Activated T-helper 2 cell treated with anti-CD3 and anti-CD28 coated beads, Interferon-gamma antibody, Interleukin-2, Interleukin-4, amounts not matched to agents 10 μg/mL and 5 μg/mL and 100 μg/mL, durations not matched to agents 14 hours and 24 hours and 36 hours (primary cell): ENCODE data around the gene KLF6. TPM values are rescaled to one million over a fixed set of nuclear protein-coding genes. Genes with fewer than 3 reads are reported as not detected.

ENCODE experiments used
- DNase-seq: peaks from one replicate; pipeline ENCODE4 v3.0.0; 2021; ENCODE audit warnings: low spot score
- H3K27ac Mint-ChIP-seq: one replicate; pipeline ENCODE4 v1.8.0; 2021; ENCODE audit warnings: mixed read lengths
- H3K27me3 Mint-ChIP-seq: one replicate; pipeline ENCODE4 v1.8.0; 2021; ENCODE audit warnings: low read depth, mixed read lengths
- H3K36me3 Mint-ChIP-seq: one replicate; pipeline ENCODE4 v1.8.0; 2021; ENCODE audit warnings: low read depth, mixed read lengths
- H3K4me1 Mint-ChIP-seq: one replicate; pipeline ENCODE4 v1.8.0; 2021; ENCODE audit warnings: low read depth, mixed read lengths
- H3K4me3 Mint-ChIP-seq: one replicate; pipeline ENCODE4 v1.8.0; 2021; ENCODE audit warnings: low read depth, mild to moderate bottlenecking, moderate library complexity, mixed read lengths
- H3K9me3 Mint-ChIP-seq: one replicate; pipeline ENCODE4 v1.8.0; 2021; ENCODE audit warnings: mixed read lengths
- intact Hi-C: fragments of 100-400 bp; cut with micrococcal nuclease; formaldehyde crosslinking; loops from one replicate; pipeline ENCODE4 v1.15.1; 2023
- total RNA-seq: library from RNA; stranded (reverse); gene quantifications from 2 replicates; pipeline ENCODE4 v1.2.3, GENCODE V29; 2022

KLF6 gene
- total RNA-seq, 1 donor from 2014 or later = 129 TPM

GRCh38 chr10:3825244-3825643 lies 40.2 kb upstream of the KLF6 start:
- intact Hi-C loops = no loop called here
- H3K36me3 Mint-ChIP-seq = no peaks in the 10 kb centered on the region
- no peaks in the 10 kb centered on the region for H3K27me3 Mint-ChIP-seq
- H3K4me1 Mint-ChIP-seq = peaks cover 30% of the 10 kb centered on the region
- H3K27ac Mint-ChIP-seq = no peak overlapping the region
- H3K9me3 Mint-ChIP-seq = no peaks in the 10 kb centered on the region
- no peak for DNase-seq
- H3K4me3 Mint-ChIP-seq = no peak overlapping the region

DNA sequence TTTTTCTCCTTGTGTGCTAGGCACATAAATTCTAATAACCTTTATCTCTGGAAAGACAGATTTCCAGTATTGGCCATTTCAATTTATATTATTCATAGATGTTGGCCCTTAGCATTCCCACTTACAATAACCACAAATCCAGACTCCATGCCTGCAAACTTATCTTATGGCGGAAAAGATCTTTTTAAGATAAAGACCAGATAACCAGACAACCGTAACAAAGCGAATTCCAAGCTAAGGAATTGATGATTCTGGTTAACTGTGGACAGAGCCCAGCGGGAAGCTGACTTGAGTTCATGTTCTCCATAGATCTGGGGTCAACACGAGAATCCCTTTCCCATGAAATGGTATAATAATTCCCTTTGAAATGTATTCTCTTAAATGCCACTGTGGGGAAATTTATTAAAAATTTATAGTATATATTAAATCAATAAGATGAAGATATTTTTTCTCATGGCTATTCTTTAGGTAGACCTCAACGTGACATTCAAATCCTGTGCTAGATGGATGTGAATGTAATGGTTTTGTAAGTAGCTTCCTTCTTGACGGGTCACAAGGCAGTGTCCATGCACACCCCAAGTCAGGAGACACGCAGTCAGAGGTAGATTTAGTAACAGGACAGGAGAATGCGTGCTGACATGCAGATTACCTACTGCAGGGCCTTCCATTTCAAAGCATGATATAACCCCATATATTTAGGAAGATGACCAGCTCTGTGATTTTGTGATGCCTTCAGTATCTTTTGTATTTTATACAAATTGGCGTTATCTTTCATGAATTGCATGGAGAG lies 37.7 kb upstream of the KLF6 start:
- H3K9me3 Mint-ChIP-seq = no peaks in the 10 kb centered on the region
- H3K27me3 Mint-ChIP-seq = no peaks in the 10 kb centered on the region
- H3K4me3 Mint-ChIP-seq = no peak overlapping the region
- H3K27ac Mint-ChIP-seq = no peak overlapping the region
- DNase-seq = no peak
- intact Hi-C loops = no loop called here
- H3K36me3 Mint-ChIP-seq = peaks cover under 1% of the 10 kb centered on the region
- peaks cover 10% of the 10 kb centered on the region for H3K4me1 Mint-ChIP-seq

DNA sequence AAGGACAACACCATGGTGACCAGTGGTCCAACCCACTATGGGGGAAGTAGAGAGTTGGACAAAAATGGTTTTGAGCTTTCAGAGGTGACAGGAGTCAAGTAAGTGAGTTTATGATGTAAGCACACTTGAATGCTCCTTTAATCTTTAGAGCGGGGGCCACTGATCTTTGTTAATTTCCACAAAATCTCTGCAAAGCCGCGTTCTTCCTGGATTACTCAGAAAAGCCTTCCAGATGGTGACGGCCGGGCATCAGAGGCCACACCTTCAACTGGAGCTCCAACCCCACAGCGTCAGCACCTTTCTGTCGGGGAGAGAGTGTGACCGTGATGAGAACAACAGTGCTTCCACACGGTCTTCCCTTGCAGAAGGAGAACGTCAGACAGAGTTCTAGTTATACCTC lies 35.2 kb upstream of the KLF6 start:
- intact Hi-C loops = no loop called here
- no peaks in the 10 kb centered on the region for H3K27me3 Mint-ChIP-seq
- no peak overlapping the region for H3K4me3 Mint-ChIP-seq
- H3K4me1 Mint-ChIP-seq = peaks cover 5% of the 10 kb centered on the region
- DNase-seq = no peak
- H3K27ac Mint-ChIP-seq = no peak overlapping the region
- peaks cover 4% of the 10 kb centered on the region for H3K36me3 Mint-ChIP-seq
- no peaks in the 10 kb centered on the region for H3K9me3 Mint-ChIP-seq

GRCh38 chr10:3816995-3817394 lies 32.0 kb upstream of the KLF6 start:
- no peak overlapping the region for H3K27ac Mint-ChIP-seq
- H3K36me3 Mint-ChIP-seq = peaks cover 4% of the 10 kb centered on the region
- DNase-seq = no peak
- peaks cover 31% of the 10 kb centered on the region for H3K4me1 Mint-ChIP-seq
- intact Hi-C loops = no loop called here
- no peaks in the 10 kb centered on the region for H3K9me3 Mint-ChIP-seq
- no peaks in the 10 kb centered on the region for H3K27me3 Mint-ChIP-seq
- H3K4me3 Mint-ChIP-seq = no peak overlapping the region

DNA sequence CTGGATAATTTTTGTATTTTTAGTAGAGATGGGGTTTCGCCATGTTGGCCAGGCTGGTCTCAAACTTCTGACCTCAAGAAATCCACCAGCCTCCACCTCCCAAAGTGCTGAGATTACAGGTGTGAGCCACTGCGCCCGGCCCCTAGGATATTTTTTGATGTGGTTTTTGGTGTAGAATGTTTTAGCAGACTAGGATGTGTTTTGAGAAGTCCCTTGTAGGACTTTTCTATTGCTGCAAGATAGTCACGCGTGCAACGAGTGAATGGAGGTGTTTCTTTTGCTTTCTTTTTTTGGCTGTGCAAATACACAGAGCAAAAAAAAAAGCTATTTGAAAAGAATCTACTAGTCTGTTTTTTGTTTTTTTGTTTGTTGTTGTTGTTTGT lies 29.8 kb upstream of the KLF6 start:
- Mint-ChIP-seq H3K9me3 (no peaks in the 10 kb centered on the region), H3K4me1 (peaks cover 45% of the 10 kb centered on the region), H3K27ac (no peak overlapping the region), H3K4me3 (no peak overlapping the region), H3K36me3 (peaks cover 4% of the 10 kb centered on the region), H3K27me3 (no peaks in the 10 kb centered on the region)
- DNase-seq = no peak
- intact Hi-C loops = no loop called here

- Mint-ChIP-seq H3K27ac (no peak overlapping the region), H3K27me3 (no peaks in the 10 kb centered on the region), H3K9me3 (no peaks in the 10 kb centered on the region), H3K4me1 (peaks cover 51% of the 10 kb centered on the region), H3K36me3 (peaks cover 4% of the 10 kb centered on the region), H3K4me3 (no peak overlapping the region)
- intact Hi-C loops = no loop called here
- DNase-seq = no peak
These were observed 29.2 kb upstream of the KLF6 start for GRCh38 chr10:3813986-3814837.

- Mint-ChIP-seq H3K9me3 (no peaks in the 10 kb centered on the region), H3K27ac (peak overlapping the region; percentile 76), H3K4me1 (peaks cover 60% of the 10 kb centered on the region), H3K4me3 (no peak overlapping the region), H3K36me3 (peaks cover 4% of the 10 kb centered on the region), H3K27me3 (no peaks in the 10 kb centered on the region)
- no peak for DNase-seq
- intact Hi-C loops = no loop called here
These were observed 28.3 kb upstream of the KLF6 start for GRCh38 chr10:3813267-3813666.

GRCh38 chr10:3812141-3812540 lies 27.1 kb upstream of the KLF6 start:
- Mint-ChIP-seq H3K27ac (peak overlapping the region; percentile 96), H3K4me1 (peaks cover 72% of the 10 kb centered on the region), H3K4me3 (peak overlapping the region; percentile 11), H3K9me3 (no peaks in the 10 kb centered on the region), H3K36me3 (no peaks in the 10 kb centered on the region), H3K27me3 (no peaks in the 10 kb centered on the region)
- intact Hi-C loops = no loop called here
- no peak for DNase-seq

DNA sequence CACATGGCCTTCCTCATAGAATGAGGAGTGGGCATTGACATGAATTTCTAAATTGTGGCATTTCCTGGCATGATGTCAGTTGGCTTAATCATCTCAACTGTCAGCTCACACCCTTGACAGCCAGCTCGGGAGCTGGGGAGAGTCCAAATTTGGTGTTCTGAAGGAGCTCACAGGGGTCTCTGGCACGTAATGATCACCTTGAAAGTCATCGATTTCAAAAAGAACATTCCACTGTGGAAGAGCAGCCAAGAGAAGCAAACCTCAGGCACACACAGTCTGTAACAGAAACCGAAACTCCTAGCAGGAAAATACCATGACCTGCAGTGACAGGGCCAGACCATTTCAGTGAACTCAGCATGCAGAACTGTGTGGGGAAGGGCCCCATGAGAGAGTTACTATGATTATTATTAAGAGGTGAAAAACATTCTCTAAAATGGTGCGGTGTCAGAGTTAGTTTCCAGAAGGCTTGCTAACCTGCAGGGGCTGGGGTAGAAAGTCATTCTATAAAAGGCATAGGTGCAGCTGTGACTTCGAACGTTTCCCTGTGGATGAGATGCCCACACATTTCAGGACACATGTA lies 26.4 kb upstream of the KLF6 start:
- H3K9me3 Mint-ChIP-seq = no peaks in the 10 kb centered on the region
- H3K27me3 Mint-ChIP-seq = no peaks in the 10 kb centered on the region
- peaks cover 79% of the 10 kb centered on the region for H3K4me1 Mint-ChIP-seq
- no peaks in the 10 kb centered on the region for H3K36me3 Mint-ChIP-seq
- DNase-seq = peak; percentile 65
- intact Hi-C loops = loop anchor here (1.0 to 2.0 kb wide), 9 partner anchors 17 to 840 kb away; no protein-coding TSS in a partner anchor
- H3K4me3 Mint-ChIP-seq = peak overlapping the region; percentile 38
- H3K27ac Mint-ChIP-seq = peak overlapping the region; percentile 96

DNA sequence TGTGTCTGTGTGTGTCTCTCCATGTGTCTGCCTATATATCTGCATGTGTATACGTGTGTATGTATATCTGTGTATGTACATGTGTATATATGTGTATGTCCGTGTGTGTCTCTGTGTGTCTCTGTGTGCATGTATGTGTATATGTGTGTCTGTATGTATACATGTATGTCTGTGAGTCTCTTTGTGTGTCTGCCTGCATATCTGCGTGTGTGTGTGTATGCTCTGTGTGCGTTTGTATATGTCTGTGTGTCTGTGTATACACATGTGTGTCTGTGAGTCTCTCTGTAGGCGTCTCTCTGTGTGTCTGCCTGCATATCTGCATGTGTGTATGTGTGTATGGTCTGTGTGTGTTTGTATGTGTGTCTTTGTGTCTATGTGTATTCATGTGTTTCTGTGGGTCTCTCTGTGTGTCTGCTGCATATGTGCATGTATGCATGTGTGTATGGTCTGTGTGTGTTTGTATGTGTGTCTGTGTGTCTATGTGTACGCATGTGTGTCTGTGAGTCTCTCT lies 23.7 kb upstream of the KLF6 start:
- Mint-ChIP-seq H3K4me1 (peaks cover 89% of the 10 kb centered on the region), H3K9me3 (no peaks in the 10 kb centered on the region), H3K36me3 (no peaks in the 10 kb centered on the region), H3K27ac (peak overlapping the region; percentile 96), H3K27me3 (no peaks in the 10 kb centered on the region), H3K4me3 (peak overlapping the region; percentile 0)
- intact Hi-C loops = loop anchor here (10.0 kb wide), 2 partner anchors 436 to 966 kb away; no protein-coding TSS in a partner anchor
- DNase-seq = no peak

- H3K27me3 Mint-ChIP-seq = no peaks in the 10 kb centered on the region
- peak overlapping the region; percentile 98 for H3K27ac Mint-ChIP-seq
- H3K9me3 Mint-ChIP-seq = no peaks in the 10 kb centered on the region
- intact Hi-C loops = loop anchor here (10.0 kb wide), 2 partner anchors 437 to 967 kb away; no protein-coding TSS in a partner anchor
- H3K4me3 Mint-ChIP-seq = no peak overlapping the region
- H3K4me1 Mint-ChIP-seq = peaks cover 88% of the 10 kb centered on the region
- DNase-seq = no peak
- no peaks in the 10 kb centered on the region for H3K36me3 Mint-ChIP-seq
These were observed 23.0 kb upstream of the KLF6 start for GRCh38 chr10:3807928-3808496.

- no peaks in the 10 kb centered on the region for H3K27me3 Mint-ChIP-seq
- intact Hi-C loops = loop anchor here (10.0 kb wide), 2 partner anchors 437 to 967 kb away; no protein-coding TSS in a partner anchor
- H3K4me1 Mint-ChIP-seq = peaks cover 82% of the 10 kb centered on the region
- H3K9me3 Mint-ChIP-seq = no peaks in the 10 kb centered on the region
- DNase-seq = no peak
- peak overlapping the region; percentile 98 for H3K27ac Mint-ChIP-seq
- no peaks in the 10 kb centered on the region for H3K36me3 Mint-ChIP-seq
- H3K4me3 Mint-ChIP-seq = peak overlapping the region; percentile 34
These were observed 22.4 kb upstream of the KLF6 start for GRCh38 chr10:3807211-3807927.
